D721Med (cell line): ENCODE measurements around the gene GRAMD2B.
A peak's percentile ranks its signal among the peaks of the same experiment; 100 is the strongest.

Source experiments
- DNase-seq: peaks from one replicate; pipeline ENCODE4 v3.0.0; 2011; ENCODE audit warnings: low spot score; ENCODE audit not compliant: insufficient read length
- FAIRE-seq: peaks from 2 replicates; lab custom pipeline; 2011; peaks lifted over from hg19 to GRCh38; lab: Jason Lieb, UNC
- CTCF ChIP-seq: IDR thresholded peaks from 2 replicates; pipeline ENCODE4 v1.5.1; 2012; ENCODE audit warnings: mild to moderate bottlenecking, control low read depth; ENCODE audit not compliant: insufficient read depth; ENCODE audit errors: missing control alignments

The GRAMD2B gene

GRCh38 chr5:126484253-126484652, 61.0 kb downstream of the GRAMD2B start:
- TF ChIP-seq CTCF = no peak

GRCh38 chr5:126486332-126486731, 63.1 kb downstream of the GRAMD2B start:
- DNase-seq (no peak), FAIRE-seq (peak; percentile 55)
- TF ChIP-seq CTCF = no peak

More at GRCh38 chr5:126484253-126484652, 61.0 kb downstream of the GRAMD2B start:
- FAIRE-seq = no peak
- no peak for DNase-seq

- no peak for DNase-seq
- TF ChIP-seq CTCF = no peak
- no peak for FAIRE-seq
Observed at GRCh38 chr5:126487596-126487995, 64.4 kb downstream of the GRAMD2B start.

- TF ChIP-seq CTCF = no peak
- DNase-seq (no peak), FAIRE-seq (peak; percentile 82)
Observed at GRCh38 chr5:126488443-126489065, 65.3 kb downstream of the GRAMD2B start.

GRCh38 chr5:126490167-126490940, 67.1 kb downstream of the GRAMD2B start:
- TF ChIP-seq CTCF = no peak
- FAIRE-seq = no peak
- DNase-seq = no peak

- peak; percentile 57 for TF ChIP-seq CTCF
- DNase-seq (no peak), FAIRE-seq (no peak)
Observed at GRCh38 chr5:126492939-126493338, 69.7 kb downstream of the GRAMD2B start.

- DNase-seq (no peak), FAIRE-seq (no peak)
- TF ChIP-seq CTCF = no peak
Observed at GRCh38 chr5:126494393-126494792, 71.2 kb downstream of the GRAMD2B start.
